Measurements from ENCODE around the gene DES. TPM values are rescaled to one million over a fixed set of nuclear protein-coding genes. Genes with fewer than 3 reads are reported as not detected.

Gene DES
- total RNA-seq, 1 experiment from 2014 or later, result 4.2 TPM

- ChIA-PET RAD21 (ENCODE audit: low non-redundant PET in 1 of 2, low total read pairs in 2 of 2, uncharacterized antibody in 2 of 2, unreplicated experiment in 2 of 2) (interaction anchor here (0.7 to 1.9 kb wide), 3 partner anchors 94 to 126 kb away, joined by 3 to 17 read pairs (median 4); partner anchors contain the start of gene GMPPA (in 1 of the 2)), CTCF (interaction anchor here (0.6 to 4.7 kb wide), 9 partner anchors 16 to 127 kb away, joined by 3 to 109 read pairs (median 6); partner anchors contain the start of genes DNPEP and GMPPA), POLR2A (interaction anchor here (0.6 kb wide), 1 partner anchor 72 kb away, joined by 3 read pairs; no protein-coding TSS in a partner anchor)
- intact Hi-C loops (cut with micrococcal nuclease), result loop anchor here (10.0 kb wide), 1 partner anchor 240 kb away; no protein-coding TSS in a partner anchor
- H3K27me3 ChIP-seq (ENCODE audit: insufficient read depth, low read length), result no peaks in the 10 kb centered on the region
- H3K4me1 ChIP-seq (ENCODE audit: control insufficient read depth in 1 of 2, insufficient read depth in 2 of 2, low read length in 2 of 2), result peaks cover 10 to 45% of the 10 kb centered on the region in 2 experiments
- no TSS peak for BruUV-seq (replicated peaks)
- no peaks in the 10 kb centered on the region for H3K9me2 ChIP-seq (ENCODE audit: insufficient read depth)
- H3K4me2 ChIP-seq (ENCODE audit: low read length), result no peak overlapping the region
- no peaks in the 10 kb centered on the region for H3K79me2 ChIP-seq (ENCODE audit: insufficient read depth, low read length)
- H4K20me1 ChIP-seq (ENCODE audit: insufficient read depth), result no peaks in the 10 kb centered on the region
- H3K9me3 ChIP-seq (ENCODE audit: control insufficient read depth in 1 of 2, insufficient read depth in 1 of 2, low read depth in 1 of 2, low read length in 2 of 2), result no peaks in the 10 kb centered on the region
- DNase-seq (ENCODE audit: low read depth, low spot score), result no peak
- H3K4me3 ChIP-seq (replicated peaks in 1 of 2; ENCODE audit: low read depth in 1 of 2, low read length in 2 of 2), result no peak overlapping the region
- no peak overlapping the region for H2AFZ ChIP-seq (ENCODE audit: low read depth, low read length, poor library complexity, severe bottlenecking)
- no peak overlapping the region; the same call in 1 of the 2 replicates for H3K27ac ChIP-seq (ENCODE audit: low read depth, low read length)
- no peak for ATAC-seq
- H3K36me3 ChIP-seq (ENCODE audit: control insufficient read depth in 1 of 2, insufficient read depth in 2 of 2, low read length in 2 of 2), result no peaks in the 10 kb centered on the region
- TF ChIP-seq SP1 (IDR thresholded peaks at IDR 0.05; ENCODE audit: low read depth) (no peak), FOSL1 (IDR thresholded peaks at IDR 0.05; ENCODE audit: low read depth) (no peak), ELF1 (IDR thresholded peaks at IDR 0.05; ENCODE audit: borderline replicate concordance, low read depth) (no peak), ATF3 (IDR thresholded peaks at IDR 0.05) (no peak), POLR2A (IDR thresholded peaks at IDR 0.05; ENCODE audit: borderline replicate concordance, extremely low read depth, insufficient read depth, insufficient read length) (no peak), SRF (IDR thresholded peaks at IDR 0.05; ENCODE audit: low read depth) (no peak), RAD21 (IDR thresholded peaks at IDR 0.05; ENCODE audit: low read depth) (no peak), MAX (IDR thresholded peaks at IDR 0.05) (no peak), SIN3A (IDR thresholded peaks at IDR 0.05; ENCODE audit: low read depth) (no peak), TCF7L2 (IDR thresholded peaks at IDR 0.05; ENCODE audit: borderline replicate concordance, extremely low read depth, insufficient read depth, insufficient read length) (no peak), EZH2phosphoT487 (IDR thresholded peaks at IDR 0.05; ENCODE audit: borderline replicate concordance) (no peak), REST (IDR thresholded peaks at IDR 0.05; ENCODE audit: low read depth) (no peak), POLR2AphosphoS5 (IDR thresholded peaks at IDR 0.05; ENCODE audit: low read depth, low read length) (no peak), EGR1 (IDR thresholded peaks at IDR 0.05; ENCODE audit: low read depth) (no peak), CTCF (IDR thresholded peaks at IDR 0.05 in 2 of 3, conservative IDR thresholded peaks at IDR 0.05 in 1 of 3; ENCODE audit: borderline replicate concordance in 1 of 3, insufficient read depth in 1 of 3, low read depth in 2 of 3, low read length in 2 of 3) (no peak), CEBPB (IDR thresholded peaks at IDR 0.05; ENCODE audit: low read depth) (no peak)
- H3K9ac ChIP-seq (ENCODE audit: low read length), result no peak overlapping the region
Observed at GRCh38 chr2:219404291-219404910, 13.8 kb upstream of the DES start.

Data from HCT116 (cell line).